ENCODE results near the gene TRAFD1.

- TF ChIP-seq CTCF (IDR thresholded peaks at IDR 0.05; ENCODE audit: low read depth, low read length) = no peak
- no peak for TF ChIP-seq POLR2A (IDR thresholded peaks at IDR 0.05; ENCODE audit: extremely low read depth, insufficient read length)
- no peak for TF ChIP-seq MAX (IDR thresholded peaks at IDR 0.05; ENCODE audit: low read depth, low read length)
These were observed 38.1 kb upstream of the TRAFD1 start for GRCh38 chr12:112087055-112087850.
